Measurements from ENCODE around the gene TOMM40. TPM values are rescaled to one million over a fixed set of nuclear protein-coding genes. Genes with fewer than 3 reads are reported as not detected.

TOMM40 gene
- total and polyA plus RNA-seq, 2 of the 13 experiments (the other 11 are each of a cell fraction or from before 2014, with no cell fraction given): 72.0 to 110 TPM

DNA sequence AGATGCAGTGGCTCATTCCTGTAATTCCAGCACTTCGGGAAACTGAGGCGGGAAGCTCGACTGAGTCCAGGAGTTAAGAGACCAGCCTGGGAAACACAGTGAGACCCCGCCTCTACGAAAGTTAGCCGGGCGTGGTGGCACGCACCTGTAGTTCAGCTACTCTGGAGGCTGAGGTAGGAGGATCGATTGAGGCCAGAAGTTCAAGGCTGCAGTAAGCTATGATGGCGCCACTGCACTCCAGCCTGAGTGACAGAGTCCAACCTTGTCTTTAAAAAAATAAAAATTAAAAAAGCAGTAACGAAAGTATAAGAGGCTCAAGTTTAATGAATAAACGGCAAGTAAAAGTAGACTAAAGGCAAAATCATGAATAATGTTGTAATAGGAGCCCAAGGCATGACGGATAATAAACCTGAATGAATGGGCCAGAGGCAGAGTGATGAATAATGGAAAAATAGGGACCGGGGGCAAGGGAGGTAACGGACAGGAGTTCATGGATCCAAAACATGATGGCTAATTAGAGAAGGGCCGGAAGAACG lies 1.2 kb upstream of the TOMM40 start (continued):
- TF ChIP-seq, protein P1, sequence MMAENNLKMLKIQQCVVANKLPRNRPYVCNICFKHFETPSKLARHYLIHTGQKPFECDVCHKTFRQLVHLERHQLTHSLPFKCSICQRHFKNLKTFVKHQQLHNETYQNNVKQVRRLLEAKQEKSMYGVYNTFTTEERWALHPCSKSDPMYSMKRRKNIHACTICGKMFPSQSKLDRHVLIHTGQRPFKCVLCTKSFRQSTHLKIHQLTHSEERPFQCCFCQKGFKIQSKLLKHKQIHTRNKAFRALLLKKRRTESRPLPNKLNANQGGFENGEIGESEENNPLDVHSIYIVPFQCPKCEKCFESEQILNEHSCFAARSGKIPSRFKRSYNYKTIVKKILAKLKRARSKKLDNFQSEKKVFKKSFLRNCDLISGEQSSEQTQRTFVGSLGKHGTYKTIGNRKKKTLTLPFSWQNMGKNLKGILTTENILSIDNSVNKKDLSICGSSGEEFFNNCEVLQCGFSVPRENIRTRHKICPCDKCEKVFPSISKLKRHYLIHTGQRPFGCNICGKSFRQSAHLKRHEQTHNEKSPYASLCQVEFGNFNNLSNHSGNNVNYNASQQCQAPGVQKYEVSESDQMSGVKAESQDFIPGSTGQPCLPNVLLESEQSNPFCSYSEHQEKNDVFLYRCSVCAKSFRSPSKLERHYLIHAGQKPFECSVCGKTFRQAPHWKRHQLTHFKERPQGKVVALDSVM (CRISPR knock-in tag; IDR thresholded peaks at IDR 0.05): peak; percentile 99

DNA sequence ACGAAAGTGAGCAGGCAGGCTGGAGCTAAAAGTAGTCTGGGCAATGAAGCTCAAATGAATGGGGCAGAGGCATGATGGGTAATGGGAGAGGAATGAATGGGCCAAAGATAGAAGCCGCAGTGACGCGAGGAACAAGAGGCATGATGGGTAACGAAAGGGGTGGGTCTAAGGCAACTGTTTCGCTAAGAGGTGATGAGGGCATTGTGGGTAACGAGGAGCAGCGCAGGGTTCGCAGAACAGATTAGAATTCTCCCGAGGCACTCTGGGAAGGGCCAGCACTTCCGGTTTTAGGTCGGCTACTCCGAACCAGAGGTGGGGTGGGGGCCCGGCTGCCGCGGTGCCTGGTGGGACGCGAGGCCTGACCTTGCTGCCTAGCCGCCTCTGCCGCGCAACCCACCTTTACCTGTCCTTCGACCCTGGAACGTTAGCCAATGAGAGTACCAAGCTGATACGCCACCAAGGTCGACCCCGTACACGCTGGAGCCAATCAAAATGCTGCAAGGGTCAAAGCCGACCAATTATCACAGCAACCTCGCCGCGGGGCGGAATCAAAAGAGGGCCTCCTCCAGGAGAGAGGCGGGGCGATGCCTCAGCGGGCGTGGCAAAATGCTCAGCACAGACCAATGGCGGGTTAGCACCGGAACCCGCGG lies 563 bp upstream of the TOMM40 start:
- intact Hi-C loops (cut with micrococcal nuclease; ENCODE audit: unreplicated experiment): loop anchor here (2.0 kb wide), 1 partner anchor 44 kb away; the partner anchor contains the start of gene NECTIN2
- TF ChIP-seq, protein P2, sequence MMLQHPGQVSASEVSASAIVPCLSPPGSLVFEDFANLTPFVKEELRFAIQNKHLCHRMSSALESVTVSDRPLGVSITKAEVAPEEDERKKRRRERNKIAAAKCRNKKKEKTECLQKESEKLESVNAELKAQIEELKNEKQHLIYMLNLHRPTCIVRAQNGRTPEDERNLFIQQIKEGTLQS (CRISPR knock-in tag; IDR thresholded peaks at IDR 0.05): peak; percentile 17; the same call in 1 of the 2 replicates
- TF ChIP-seq ZNF331 (CRISPR knock-in tag; IDR thresholded peaks at IDR 0.05) (peak; percentile 61), MXI1 (IDR thresholded peaks at IDR 0.05; ENCODE audit: borderline replicate concordance, low read depth, low read length) (peak; percentile 70; the same call in 1 of the 3 replicates), ZNF776 (CRISPR knock-in tag; IDR thresholded peaks at IDR 0.05) (no peak), HOXA5 (CRISPR knock-in tag; IDR thresholded peaks at IDR 0.05) (0 out of 2 replicates have a peak, but pooled peaks have one; percentile 37)
- TF ChIP-seq, protein P3, sequence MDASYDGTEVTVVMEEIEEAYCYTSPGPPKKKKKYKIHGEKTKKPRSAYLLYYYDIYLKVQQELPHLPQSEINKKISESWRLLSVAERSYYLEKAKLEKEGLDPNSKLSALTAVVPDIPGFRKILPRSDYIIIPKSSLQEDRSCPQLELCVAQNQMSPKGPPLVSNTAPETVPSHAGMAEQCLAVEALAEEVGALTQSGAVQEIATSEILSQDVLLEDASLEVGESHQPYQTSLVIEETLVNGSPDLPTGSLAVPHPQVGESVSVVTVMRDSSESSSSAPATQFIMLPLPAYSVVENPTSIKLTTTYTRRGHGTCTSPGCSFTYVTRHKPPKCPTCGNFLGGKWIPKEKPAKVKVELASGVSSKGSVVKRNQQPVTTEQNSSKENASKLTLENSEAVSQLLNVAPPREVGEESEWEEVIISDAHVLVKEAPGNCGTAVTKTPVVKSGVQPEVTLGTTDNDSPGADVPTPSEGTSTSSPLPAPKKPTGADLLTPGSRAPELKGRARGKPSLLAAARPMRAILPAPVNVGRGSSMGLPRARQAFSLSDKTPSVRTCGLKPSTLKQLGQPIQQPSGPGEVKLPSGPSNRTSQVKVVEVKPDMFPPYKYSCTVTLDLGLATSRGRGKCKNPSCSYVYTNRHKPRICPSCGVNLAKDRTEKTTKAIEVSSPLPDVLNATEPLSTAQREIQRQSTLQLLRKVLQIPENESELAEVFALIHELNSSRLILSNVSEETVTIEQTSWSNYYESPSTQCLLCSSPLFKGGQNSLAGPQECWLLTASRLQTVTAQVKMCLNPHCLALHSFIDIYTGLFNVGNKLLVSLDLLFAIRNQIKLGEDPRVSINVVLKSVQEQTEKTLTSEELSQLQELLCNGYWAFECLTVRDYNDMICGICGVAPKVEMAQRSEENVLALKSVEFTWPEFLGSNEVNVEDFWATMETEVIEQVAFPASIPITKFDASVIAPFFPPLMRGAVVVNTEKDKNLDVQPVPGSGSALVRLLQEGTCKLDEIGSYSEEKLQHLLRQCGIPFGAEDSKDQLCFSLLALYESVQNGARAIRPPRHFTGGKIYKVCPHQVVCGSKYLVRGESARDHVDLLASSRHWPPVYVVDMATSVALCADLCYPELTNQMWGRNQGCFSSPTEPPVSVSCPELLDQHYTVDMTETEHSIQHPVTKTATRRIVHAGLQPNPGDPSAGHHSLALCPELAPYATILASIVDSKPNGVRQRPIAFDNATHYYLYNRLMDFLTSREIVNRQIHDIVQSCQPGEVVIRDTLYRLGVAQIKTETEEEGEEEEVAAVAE (CRISPR knock-in tag; IDR thresholded peaks at IDR 0.05; ENCODE audit: borderline replicate concordance): peak; percentile 98; the same call in 1 of the 2 replicates
- TF ChIP-seq, protein P4, sequence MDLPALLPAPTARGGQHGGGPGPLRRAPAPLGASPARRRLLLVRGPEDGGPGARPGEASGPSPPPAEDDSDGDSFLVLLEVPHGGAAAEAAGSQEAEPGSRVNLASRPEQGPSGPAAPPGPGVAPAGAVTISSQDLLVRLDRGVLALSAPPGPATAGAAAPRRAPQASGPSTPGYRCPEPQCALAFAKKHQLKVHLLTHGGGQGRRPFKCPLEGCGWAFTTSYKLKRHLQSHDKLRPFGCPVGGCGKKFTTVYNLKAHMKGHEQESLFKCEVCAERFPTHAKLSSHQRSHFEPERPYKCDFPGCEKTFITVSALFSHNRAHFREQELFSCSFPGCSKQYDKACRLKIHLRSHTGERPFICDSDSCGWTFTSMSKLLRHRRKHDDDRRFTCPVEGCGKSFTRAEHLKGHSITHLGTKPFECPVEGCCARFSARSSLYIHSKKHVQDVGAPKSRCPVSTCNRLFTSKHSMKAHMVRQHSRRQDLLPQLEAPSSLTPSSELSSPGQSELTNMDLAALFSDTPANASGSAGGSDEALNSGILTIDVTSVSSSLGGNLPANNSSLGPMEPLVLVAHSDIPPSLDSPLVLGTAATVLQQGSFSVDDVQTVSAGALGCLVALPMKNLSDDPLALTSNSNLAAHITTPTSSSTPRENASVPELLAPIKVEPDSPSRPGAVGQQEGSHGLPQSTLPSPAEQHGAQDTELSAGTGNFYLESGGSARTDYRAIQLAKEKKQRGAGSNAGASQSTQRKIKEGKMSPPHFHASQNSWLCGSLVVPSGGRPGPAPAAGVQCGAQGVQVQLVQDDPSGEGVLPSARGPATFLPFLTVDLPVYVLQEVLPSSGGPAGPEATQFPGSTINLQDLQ (CRISPR knock-in tag; IDR thresholded peaks at IDR 0.05): peak; percentile 96
- TF ChIP-seq, protein P5, sequence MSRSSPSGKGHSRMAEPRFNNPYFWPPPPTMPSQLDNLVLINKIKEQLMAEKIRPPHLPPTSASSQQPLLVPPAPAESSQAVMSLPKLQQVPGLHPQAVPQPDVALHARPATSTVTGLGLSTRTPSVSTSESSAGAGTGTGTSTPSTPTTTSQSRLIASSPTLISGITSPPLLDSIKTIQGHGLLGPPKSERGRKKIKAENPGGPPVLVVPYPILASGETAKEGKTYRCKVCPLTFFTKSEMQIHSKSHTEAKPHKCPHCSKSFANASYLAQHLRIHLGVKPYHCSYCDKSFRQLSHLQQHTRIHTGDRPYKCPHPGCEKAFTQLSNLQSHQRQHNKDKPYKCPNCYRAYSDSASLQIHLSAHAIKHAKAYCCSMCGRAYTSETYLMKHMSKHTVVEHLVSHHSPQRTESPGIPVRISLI (CRISPR knock-in tag; IDR thresholded peaks at IDR 0.05; ENCODE audit: borderline replicate concordance): 0 out of 2 replicates have a peak, but pooled peaks have one; percentile 36

More for the DNA sequence above, 563 bp upstream of the TOMM40 start:
- no peak overlapping the region for H2AFZ ChIP-seq (ENCODE audit: low read length)
- BruUV-seq (replicated peaks): no TSS peak
- no peaks in the 10 kb centered on the region; a peak in 1 of 5 replicates for H3K27me3 ChIP-seq (ENCODE audit: control insufficient read depth in 1 of 2, insufficient read depth in 2 of 2, low read length in 2 of 2)
- H3K36me3 ChIP-seq (replicated peaks in 1 of 2; ENCODE audit: control insufficient read depth in 1 of 2, insufficient read depth in 2 of 2, low read length in 2 of 2): peaks cover 26 to 47% of the 10 kb centered on the region in 2 experiments
- peak overlapping the region; percentile 75 for H3K9ac ChIP-seq (ENCODE audit: insufficient read depth, low read depth, low read length)
- FAIRE-seq (peak; percentile 100), DNase-seq (ENCODE audit: low spot score) (peak; percentile 100), ATAC-seq (peak; percentile 91)
- in situ Hi-C loops (cut with HindIII; ENCODE audit: extremely low pct_ligation_motif_present, low pct_unique_long_range_greater_than_20kb): no loop called here
- under 1% methylated on average over 17 of the region's 40 CpGs for WGBS (ENCODE audit: low lambda C conversion rate)
- no peaks in the 10 kb centered on the region for H3K9me3 ChIP-seq (ENCODE audit: low read length)
- ChIA-PET POLR2A (interaction anchor here (0.6 to 2.4 kb wide), 27 partner anchors 11 to 274 kb away, joined by 3 to 33 read pairs (median 6); partner anchors contain the start of genes APOC1, APOC2, APOE and CLASRP), CTCF (ENCODE audit: low intra/inter-chr PET ratio, low total read pairs) (no interaction called here)
- peak overlapping the region; percentile 45 to 64 (median 48) for H3K4me3 ChIP-seq (replicated peaks in 1 of 3; ENCODE audit: insufficient read depth in 1 of 3, low read depth in 2 of 3, low read length in 3 of 3)
- H3K4me2 ChIP-seq (ENCODE audit: low read depth, low read length): peak overlapping the region; percentile 87
- peak overlapping the region; percentile 94 for H3K27ac ChIP-seq (ENCODE audit: extremely low read length, insufficient read depth, low read length)
- H4K20me1 ChIP-seq (ENCODE audit: insufficient read depth, low read length): no peaks in the 10 kb centered on the region
- H3K79me2 ChIP-seq (ENCODE audit: insufficient read depth, low read length): peaks cover 36% of the 10 kb centered on the region
- H3K4me1 ChIP-seq (ENCODE audit: insufficient read depth, low read length): peaks cover 28% of the 10 kb centered on the region

Measured in HepG2 (cell line).